GM23338 (cell line): Measurements from ENCODE around the gene GPRC5D.

Experiments
- CREB1 ChIP-seq: fragments of 250-450 bp; sonication (Bioruptor Pico); IDR thresholded peaks from 2 replicates; pipeline ENCODE4 v1.5.0; 2020; ENCODE audit warnings: low read depth, mild to moderate bottlenecking, moderate library complexity
- CTCF ChIP-seq, 2 experiments: fragments of 200-600 bp in 1 of 2; sonication (generic) in 1 of 2; conservative IDR thresholded peaks; 2 replicates each; pipeline versions ENCODE4 v1.5.1 to v1.6.1; 2016 to 2017; ENCODE audit warnings: antibody characterized with exemption in 2 of 2, low read depth in 2 of 2, mild to moderate bottlenecking in 2 of 2, moderate library complexity in 1 of 2
- ETS1 ChIP-seq: IDR thresholded peaks from 2 replicates; pipeline ENCODE4 v1.6.1; 2016; ENCODE audit warnings: antibody characterized with exemption
- EZH2 ChIP-seq: fragments of 200-600 bp; sonication (generic); IDR thresholded peaks from one replicate; pipeline ENCODE4 v1.8.0; 2017; ENCODE audit warnings: antibody characterized with exemption, mild to moderate bottlenecking, low read depth; ENCODE audit not compliant: unreplicated experiment
- EZH2phosphoT487 ChIP-seq: fragments of 200-600 bp; sonication (generic); IDR thresholded peaks from one replicate; pipeline ENCODE4 v1.8.1; 2018; ENCODE audit warnings: antibody characterized with exemption; ENCODE audit not compliant: unreplicated experiment
- JUNB ChIP-seq: IDR thresholded peaks from one replicate; pipeline ENCODE4 v1.6.1; 2016; ENCODE audit warnings: antibody characterized with exemption; ENCODE audit not compliant: unreplicated experiment
- NANOG ChIP-seq: IDR thresholded peaks from 2 replicates; pipeline ENCODE4 v1.6.1; 2016; ENCODE audit warnings: antibody characterized with exemption, borderline replicate concordance
- POLR2AphosphoS5 ChIP-seq: IDR thresholded peaks from 2 replicates; pipeline ENCODE4 v1.6.1; 2016; ENCODE audit warnings: antibody characterized with exemption, low read depth
- REST ChIP-seq: IDR thresholded peaks from one replicate; pipeline ENCODE4 v1.6.1; 2018; ENCODE audit warnings: antibody characterized with exemption; ENCODE audit not compliant: unreplicated experiment
- STAT1 ChIP-seq: IDR thresholded peaks from one replicate; pipeline ENCODE4 v1.6.1; 2016; ENCODE audit warnings: antibody characterized with exemption; ENCODE audit not compliant: unreplicated experiment
- ZNF114 ChIP-seq: fragments of 250-450 bp; sonication (Bioruptor Pico); IDR thresholded peaks from 2 replicates; pipeline ENCODE4 v1.5.0; 2020; ENCODE audit warnings: mild to moderate bottlenecking, moderate library complexity
- ZNF331 ChIP-seq: fragments of 250-450 bp; sonication (Bioruptor Pico); IDR thresholded peaks from 2 replicates; pipeline ENCODE4 v1.5.0; 2020; ENCODE audit warnings: low read depth, mild to moderate bottlenecking, moderate library complexity
- ZNF462 ChIP-seq: fragments of 250-450 bp; sonication (Bioruptor Pico); IDR thresholded peaks from 2 replicates; pipeline ENCODE4 v1.5.0; 2020; ENCODE audit warnings: mild to moderate bottlenecking, moderate library complexity

GRCh38 chr12:12987421-12987820, 35.5 kb upstream of the GPRC5D start:
- TF ChIP-seq CTCF (conservative IDR thresholded peaks at IDR 0.05; ENCODE audit: low read depth in 2 of 2) (no peak), JUNB (no peak), POLR2AphosphoS5 (no peak), EZH2 (no peak), EZH2phosphoT487 (no peak), REST (no peak), ZNF114 (CRISPR knock-in tag) (no peak), NANOG (no peak), ZNF331 (CRISPR knock-in tag) (no peak), ETS1 (no peak), CREB1 (CRISPR knock-in tag) (no peak), STAT1 (no peak), ZNF462 (CRISPR knock-in tag) (no peak)
